ENCODE results near the gene ZNF608.

DNA sequence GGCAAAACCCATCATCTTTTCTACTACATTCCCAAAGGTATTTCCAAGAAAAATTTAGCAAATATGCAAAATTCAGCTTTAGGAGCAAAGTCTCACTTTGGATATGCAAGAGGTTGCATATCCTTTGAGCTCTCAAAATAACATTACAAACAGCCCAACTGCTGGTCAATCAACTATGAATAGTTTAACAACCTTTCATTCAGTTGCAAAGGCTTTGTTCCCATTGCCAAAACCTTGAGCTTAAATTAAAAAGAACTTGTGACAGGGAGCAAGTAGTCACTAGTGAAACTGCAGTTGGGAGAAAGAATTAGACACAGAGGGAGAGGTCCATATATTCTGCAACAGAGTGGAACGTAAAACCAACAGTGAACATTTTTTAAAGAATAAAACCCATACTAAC is 8.8 kb downstream of the ZNF608 start:
- no peak for TF ChIP-seq EP300 (IDR thresholded peaks at IDR 0.05)
- no peak for TF ChIP-seq CTCF (IDR thresholded peaks at IDR 0.05)
- no peak for TF ChIP-seq POLR2A (IDR thresholded peaks at IDR 0.05)
- TF ChIP-seq POLR2AphosphoS5 (IDR thresholded peaks at IDR 0.05): no peak

All from gastroesophageal sphincter (tissue), 3 donors.